HG03095 (cell line): ENCODE data around the gene PITPNC1.
"Not testable (repeated sequence)": the region's sequence is repeated elsewhere in the genome, so short reads cannot be mapped to it uniquely, and the experiment has no call there.

Experiments used
- ATAC-seq: cut with Tn5 transposase; IDR thresholded peaks from one replicate; pipeline ENCODE4 v1.9.1; 2021; ENCODE audit warnings: moderate library complexity; ENCODE audit not compliant: unreplicated experiment

The PITPNC1 gene

GRCh38 chr17:67452681-67453554 is 75.8 kb downstream of the PITPNC1 start:
- ATAC-seq, result no peak

GRCh38 chr17:67456103-67456502 is 79.0 kb downstream of the PITPNC1 start:
- no peak for ATAC-seq

DNA sequence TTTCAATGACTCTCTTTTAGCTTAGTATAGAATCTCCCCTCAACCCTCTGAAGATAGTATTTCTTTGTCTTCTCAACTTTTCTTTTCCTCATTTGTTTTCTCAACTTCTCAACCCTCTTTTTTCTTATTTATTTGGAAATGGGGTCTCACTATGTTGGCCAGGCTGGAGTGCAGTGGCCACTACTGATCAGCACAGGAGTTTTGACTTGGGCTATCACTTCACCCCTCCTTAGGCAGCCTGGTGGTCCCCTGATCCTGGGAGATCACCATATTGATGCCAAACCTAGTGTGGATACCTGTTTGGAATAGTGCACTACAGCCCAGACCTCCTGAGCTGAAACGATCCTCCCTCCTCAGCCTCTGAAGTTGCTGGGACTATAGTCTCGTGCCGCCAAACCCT is 79.8 kb downstream of the PITPNC1 start:
- ATAC-seq, result no peak

- no peak for ATAC-seq
Measured at GRCh38 chr17:67458203-67458602, 81.1 kb downstream of the PITPNC1 start.

DNA sequence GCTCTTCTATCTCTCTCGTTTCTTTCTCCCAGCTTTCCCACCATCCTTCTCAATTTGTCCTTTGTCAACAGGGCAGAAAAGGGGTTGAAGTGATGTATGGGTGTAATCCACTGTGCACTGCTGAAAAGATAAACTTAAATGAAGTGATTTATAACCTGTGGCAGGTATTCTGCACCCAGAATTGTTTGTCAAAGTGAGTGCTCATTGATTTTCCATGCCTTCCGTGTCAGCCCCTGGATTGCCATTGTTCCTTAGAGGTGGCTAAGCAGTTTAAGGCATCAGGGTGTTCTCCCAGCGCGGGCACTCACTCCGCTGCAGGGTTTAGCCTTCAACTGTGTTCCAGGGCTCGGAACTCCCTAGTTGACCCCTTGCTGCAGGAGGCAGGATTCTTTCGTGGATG is 82.9 kb downstream of the PITPNC1 start:
- no peak for ATAC-seq

GRCh38 chr17:67461228-67461780 is 84.2 kb downstream of the PITPNC1 start:
- no peak for ATAC-seq

DNA sequence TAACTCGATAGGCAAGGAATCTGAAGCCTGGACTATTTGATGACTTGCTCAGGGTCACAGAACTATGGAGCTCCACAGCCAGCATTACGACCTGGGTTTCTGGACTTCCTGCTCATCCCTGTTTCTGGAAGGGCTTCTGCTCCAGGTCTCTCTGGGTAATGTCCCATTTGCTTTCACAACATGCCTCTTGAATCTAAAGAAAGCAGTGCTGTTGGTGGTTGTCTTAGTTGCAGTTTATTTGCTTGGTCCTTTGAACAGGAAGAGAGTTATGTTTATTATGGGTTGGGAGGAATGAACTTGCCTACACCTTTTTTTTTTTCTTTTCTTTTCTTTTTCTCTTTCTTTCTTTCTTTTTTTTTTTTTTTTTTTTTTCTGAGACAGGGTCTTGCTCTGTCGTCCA is 84.8 kb downstream of the PITPNC1 start:
- no peak for ATAC-seq

DNA sequence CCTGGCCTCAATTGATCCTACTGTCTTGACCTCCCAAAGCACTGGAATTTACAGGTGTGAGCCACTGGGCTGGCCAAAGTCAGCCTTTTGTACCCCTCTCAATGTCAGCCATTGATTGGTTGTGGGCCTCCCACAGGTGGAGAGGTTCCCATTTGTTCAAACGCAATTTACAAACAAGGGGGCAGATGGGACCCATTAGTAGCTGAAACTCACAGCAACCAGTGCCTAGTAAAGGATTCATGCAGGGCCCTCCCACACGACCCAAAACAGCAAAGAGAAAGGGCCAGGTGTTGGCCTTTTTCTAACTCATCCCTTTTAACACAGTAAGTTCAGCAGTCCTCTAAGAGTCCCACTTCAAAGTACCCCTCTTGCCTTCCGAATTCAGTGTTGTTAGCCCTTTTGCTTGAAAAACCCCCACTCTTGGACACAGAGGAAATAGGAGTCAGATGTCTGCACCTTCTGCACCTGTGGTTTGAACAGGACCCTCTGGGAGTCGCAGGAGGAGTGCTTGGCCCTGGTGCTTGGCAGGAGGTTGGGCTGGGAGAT is 89.2 kb downstream of the PITPNC1 start:
- no peak for ATAC-seq

DNA sequence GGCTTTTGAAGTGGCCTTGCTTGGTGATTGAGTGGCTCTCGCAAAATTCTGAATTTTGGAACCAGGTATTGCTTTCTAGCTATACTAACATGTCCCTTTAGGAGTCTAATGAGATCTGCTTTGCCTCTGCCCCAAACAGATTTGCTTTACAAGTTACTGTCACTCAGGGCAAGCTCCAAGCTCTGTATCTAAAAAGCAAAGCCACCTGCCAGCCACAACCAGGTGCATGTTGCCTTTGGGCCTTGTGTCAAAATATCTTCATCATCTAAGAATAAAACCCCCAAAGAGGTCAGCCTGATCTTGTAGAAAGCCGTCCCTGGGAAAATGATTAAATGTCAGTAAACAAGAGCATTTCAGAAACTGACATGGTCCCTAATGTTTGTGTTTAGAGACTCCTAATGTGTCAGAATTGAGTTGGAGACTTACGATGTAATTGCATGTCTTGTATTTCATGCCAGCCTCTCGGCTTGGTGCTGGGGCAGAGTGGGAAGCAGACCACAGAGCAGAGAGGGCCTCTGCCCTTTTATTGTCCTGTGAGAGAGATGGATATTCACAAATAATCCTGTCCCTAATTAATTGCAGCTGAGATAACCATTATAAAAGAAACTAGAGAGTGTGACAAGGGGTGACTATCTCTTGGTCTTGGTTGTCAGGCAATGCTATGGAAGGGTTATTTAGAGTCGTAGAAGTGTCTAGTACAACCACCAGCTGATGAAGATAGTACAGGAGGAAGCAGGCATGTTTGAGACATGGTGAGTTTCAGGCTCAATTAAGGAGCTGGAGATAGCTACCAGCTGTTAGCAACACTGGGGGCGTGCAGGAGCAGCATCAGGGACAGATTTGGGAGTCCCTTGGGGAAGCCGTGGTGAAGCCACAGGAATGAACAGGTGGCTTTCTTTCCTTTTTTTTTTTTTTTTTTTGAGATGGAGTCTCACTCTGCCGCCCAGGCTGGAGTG is 90.7 kb downstream of the PITPNC1 start:
- ATAC-seq, result no peak

DNA sequence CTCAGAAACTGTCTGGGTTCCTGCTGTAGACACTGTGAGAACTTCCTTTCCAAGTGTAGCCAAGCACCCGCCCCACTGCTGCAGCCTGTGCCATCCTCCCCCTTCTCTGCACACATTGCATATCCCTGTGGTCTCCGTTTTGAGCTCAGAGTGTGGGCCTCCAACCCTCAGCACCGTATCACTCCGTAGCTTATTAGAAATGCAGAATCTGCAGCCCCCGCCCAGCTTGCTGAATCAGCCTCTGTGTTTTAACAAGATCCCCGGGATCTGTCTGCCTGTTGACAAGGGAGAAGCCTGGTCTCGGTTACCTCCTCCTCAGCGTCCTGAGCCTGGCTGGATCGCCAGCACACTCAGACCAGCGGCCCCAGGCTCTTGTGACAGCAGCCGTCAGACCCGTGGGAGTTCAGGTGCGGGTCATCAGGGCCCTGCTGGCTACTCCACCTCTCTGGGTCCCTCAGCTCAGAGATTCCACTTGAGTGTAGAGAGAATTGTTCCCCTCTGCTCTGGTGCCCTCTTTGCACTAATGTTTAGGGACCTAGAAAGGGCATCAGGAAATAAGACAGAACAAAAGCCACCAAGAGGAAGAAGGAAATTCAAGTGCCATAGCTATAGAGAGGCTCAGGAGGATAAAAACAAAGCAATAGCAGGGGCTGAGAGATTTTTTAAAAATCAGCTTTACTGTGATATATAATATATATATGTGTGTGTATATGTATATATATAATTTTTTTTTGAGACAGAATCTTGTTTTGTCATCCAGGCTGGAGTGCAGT is 92.3 kb downstream of the PITPNC1 start:
- ATAC-seq, result no peak

- no peak for ATAC-seq
Measured at GRCh38 chr17:67470163-67470562, 93.1 kb downstream of the PITPNC1 start.

GRCh38 chr17:67471118-67471517 is 94.0 kb downstream of the PITPNC1 start:
- no peak for ATAC-seq

- not testable (repeated sequence) for ATAC-seq
Measured at GRCh38 chr17:67472606-67473005, 95.5 kb downstream of the PITPNC1 start.

DNA sequence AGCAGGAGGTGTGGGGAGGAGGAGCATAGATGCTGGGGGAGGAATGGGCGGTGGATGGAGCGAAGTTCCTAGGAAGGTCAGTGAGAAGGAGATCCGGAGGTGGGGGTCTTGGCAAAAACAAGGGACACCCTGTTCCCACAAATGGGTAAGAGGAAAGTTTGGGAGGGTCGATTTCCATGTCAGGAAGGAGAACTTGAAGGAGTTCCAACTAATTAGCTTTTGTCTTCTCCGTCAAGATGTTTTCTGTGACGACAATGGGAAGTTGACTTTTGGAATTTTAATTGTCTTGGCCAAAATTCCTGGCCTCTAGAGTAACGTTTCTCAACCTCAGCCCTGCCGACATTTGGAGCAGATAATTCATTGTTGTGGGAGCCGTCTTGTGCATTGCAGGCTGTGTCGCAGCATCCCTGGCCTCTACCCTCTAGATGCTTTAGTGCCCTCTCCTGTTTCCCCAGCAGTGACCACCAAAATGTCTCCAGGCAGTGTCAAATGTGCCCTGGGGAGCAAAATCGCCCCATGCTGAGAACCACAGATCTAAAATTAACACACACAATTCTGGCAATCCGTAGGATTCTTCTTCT is 97.1 kb downstream of the PITPNC1 start:
- no peak for ATAC-seq

DNA sequence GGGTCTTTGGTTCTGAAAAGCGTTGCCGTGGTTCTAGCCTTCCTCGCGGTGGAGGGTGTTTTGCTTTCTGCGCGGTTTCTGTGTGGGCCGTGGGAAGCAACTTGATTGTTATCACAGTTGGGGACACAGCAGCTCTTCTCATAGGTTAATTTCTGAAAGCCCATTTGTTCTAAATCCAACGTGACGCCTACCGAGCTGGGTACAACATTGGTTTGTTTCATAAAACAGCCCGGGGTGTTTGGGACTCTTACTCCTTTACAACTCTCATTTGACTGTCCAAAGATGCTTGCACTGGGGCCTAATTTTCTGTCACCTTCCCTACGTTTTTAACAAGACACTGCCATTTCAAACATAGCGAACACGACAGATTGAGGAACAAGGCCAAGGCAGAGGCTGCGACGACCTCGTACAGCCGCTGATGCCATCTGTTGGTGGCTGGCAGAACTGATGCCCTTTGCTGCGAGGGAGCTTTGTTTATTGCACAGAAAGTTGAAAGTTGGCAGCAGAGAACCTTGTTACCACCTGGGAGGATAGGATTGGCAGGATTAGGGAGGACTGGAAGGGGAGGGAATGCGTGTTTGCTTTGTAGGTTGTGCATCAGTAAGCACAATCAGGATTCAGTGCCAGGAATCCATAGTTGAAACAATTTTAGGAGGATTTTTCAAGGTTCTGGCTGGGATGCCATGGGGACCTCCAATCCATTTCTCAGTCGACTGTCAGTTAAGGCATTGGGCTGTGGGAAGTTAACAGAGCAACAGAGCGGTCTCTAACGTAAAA is 98.3 kb downstream of the PITPNC1 start:
- ATAC-seq, result no peak

DNA sequence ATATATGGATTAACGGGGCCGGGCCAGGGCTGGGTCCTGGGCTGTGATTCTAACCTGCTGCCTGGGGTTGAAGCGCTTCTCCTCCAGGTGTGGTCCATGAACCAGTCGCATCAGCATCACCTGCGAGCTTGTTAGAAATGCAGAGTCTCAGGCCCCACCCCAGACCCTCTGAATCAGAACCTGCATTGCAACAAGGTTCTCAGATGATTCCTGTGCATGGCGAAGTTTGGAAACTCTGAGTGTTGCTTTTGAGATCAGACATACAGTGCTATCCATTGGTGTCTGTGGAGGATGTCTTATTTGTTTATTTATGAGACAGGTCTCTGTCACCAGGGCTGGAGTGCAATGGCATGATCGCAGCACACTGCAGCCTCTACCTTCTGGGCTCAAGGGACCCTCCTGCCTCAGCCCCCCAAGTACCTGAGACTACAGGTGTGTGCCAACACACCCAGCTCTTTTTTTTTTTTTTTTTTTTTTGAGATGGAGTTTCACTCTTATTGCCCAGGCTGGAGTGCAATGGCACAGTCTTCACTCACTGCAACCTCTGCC is 99.8 kb downstream of the PITPNC1 start:
- no peak for ATAC-seq

DNA sequence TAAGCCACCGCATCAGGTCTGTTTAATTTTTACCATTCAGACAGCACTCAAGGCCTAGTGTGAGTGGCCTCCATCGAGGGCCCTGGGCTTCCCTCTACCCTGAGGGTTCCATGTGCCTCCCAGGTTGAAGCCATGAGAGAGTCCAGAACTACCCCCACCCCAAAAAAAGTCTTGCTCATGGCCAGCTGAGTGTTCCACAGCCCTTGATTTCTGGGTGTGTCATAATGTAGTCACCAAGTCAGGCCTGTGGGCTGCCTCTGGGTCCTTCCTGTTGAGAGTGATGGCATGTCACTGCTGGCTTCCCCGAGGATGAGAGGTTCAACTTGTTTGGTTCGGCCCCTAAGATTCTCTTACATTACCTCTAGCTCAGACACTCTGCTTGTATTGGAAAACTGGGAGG is 100.6 kb downstream of the PITPNC1 start:
- no peak for ATAC-seq

DNA sequence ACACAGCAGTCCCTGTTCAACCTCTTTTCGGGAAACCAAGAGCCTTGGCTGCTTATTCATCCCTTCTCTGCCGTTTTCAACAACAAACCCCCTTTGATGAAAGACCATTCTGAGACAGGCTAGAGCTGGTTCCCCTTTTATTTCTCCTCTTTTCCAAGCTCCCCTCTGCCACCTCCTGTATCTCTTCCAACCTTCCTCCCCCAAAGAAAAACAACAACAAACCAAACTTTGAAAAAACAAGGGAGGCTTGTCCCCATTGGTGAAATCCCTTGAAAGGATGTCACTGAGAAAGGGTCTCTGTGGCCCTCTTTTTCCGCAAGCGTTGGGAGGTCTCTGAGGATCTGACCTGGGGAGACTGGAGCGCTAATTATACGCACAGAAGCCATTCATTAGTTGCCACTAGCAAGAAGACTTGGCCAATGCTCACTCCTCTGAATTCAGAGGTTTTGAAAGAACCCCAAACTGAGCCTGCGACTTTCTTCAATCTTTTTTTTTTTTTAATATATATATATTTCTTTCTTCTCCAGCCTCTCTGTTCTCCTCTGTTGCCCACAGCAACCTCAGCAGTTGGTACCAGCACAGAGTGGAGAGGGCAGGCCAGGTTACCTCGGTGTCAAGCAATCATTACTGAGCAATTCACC is 101.4 kb downstream of the PITPNC1 start:
- ATAC-seq, result no peak

- ATAC-seq, result no peak
Measured at GRCh38 chr17:67479148-67479547, 102.1 kb downstream of the PITPNC1 start.
